Urinary bladder (tissue), 4 donors: Measurements from ENCODE around the gene ALKBH8. TPM values are rescaled to one million over a fixed set of nuclear protein-coding genes. Genes with fewer than 3 reads are reported as not detected.
"Not testable (repeated sequence)": the region's sequence is repeated elsewhere in the genome, so short reads cannot be mapped to it uniquely, and the experiment has no call there.

Source experiments
- DNase-seq: peaks from one replicate; pipeline ENCODE4 v3.0.0-alpha.2; 2015; ENCODE audit errors: extremely low spot score
- H3K27ac ChIP-seq: one replicate; pipeline ENCODE4 v1.5.1; 2013; ENCODE audit warnings: low read depth, mild to moderate bottlenecking, moderate library complexity
- H3K36me3 ChIP-seq: one replicate; pipeline ENCODE4 v1.6.1; 2013; ENCODE audit warnings: mild to moderate bottlenecking, moderate library complexity; ENCODE audit not compliant: insufficient read depth
- H3K4me1 ChIP-seq: one replicate; pipeline ENCODE4 v1.6.1; 2013; ENCODE audit warnings: mild to moderate bottlenecking, moderate library complexity; ENCODE audit not compliant: insufficient read depth
- H3K4me3 ChIP-seq: one replicate; pipeline ENCODE4 v1.5.1; 2013; ENCODE audit warnings: low read depth, low read length
- WGBS: extraction: QIAGEN DNeasy Blood & Tissue Kit; methylation state at CpG from one replicate; pipeline ENCODE4 v1.1.7; 2013; 5-methylcytosine and 5-hydroxymethylcytosine counted together
- polyA plus RNA-seq: library from polyadenylated mRNA; stranded (reverse); fragments of 200-250 nt; gene quantifications from one replicate; pipeline ENCODE4 v1.2.3, GENCODE V29; 2013
- total RNA-seq: library from RNA; depleted of rRNA; stranded (reverse); fragments of >200 nt; gene quantifications from one replicate; pipeline ENCODE4 v1.2.3, GENCODE V29; 2014
- donor health status: healthy with polysubstance abuse.
- donor health status: healthy.

The ALKBH8 gene
- total and polyA plus RNA-seq, 2 donors: 5.1 to 11.1 TPM

GRCh38 chr11:107468596-107468995, 96.9 kb downstream of the ALKBH8 start:
- H3K4me1 ChIP-seq: no peaks in the 10 kb centered on the region
- 50% methylated on average over 3 of the region's 3 CpGs for WGBS
- no peak for DNase-seq
- H3K27ac ChIP-seq: no peak overlapping the region
- H3K36me3 ChIP-seq: no peaks in the 10 kb centered on the region
- H3K4me3 ChIP-seq: no peak overlapping the region

- H3K4me3 ChIP-seq: no peak overlapping the region
- WGBS: 25% methylated on average over 1 of the region's 1 CpG
- no peak overlapping the region for H3K27ac ChIP-seq
- DNase-seq: peak; percentile 13
- no peaks in the 10 kb centered on the region for H3K36me3 ChIP-seq
- no peaks in the 10 kb centered on the region for H3K4me1 ChIP-seq
These were observed 97.8 kb downstream of the ALKBH8 start for GRCh38 chr11:107467696-107468095.

GRCh38 chr11:107466275-107466866, 99.2 kb downstream of the ALKBH8 start:
- H3K36me3 ChIP-seq, DNase-seq: not testable (repeated sequence)

GRCh38 chr11:107457558-107458271, 107.8 kb downstream of the ALKBH8 start, which contains the start of gene CWF19L2:
TSS of gene CWF19L2 (minus strand) at chr11:107457825. CDS start at chr11:107457816, 9 bp downstream.
- under 1% methylated on average over 30 of the region's 30 CpGs for WGBS
- DNase-seq: peak; percentile 93
- no peaks in the 10 kb centered on the region for H3K4me1 ChIP-seq
- H3K36me3 ChIP-seq: peaks cover under 1% of the 10 kb centered on the region
- H3K27ac ChIP-seq: no peak within 1 kb of the TSS
- H3K4me3 ChIP-seq: peak within 1 kb of the TSS; percentile 95

More at GRCh38 chr11:107466275-107466866, 99.2 kb downstream of the ALKBH8 start:
- not testable (repeated sequence) for H3K4me1 ChIP-seq, H3K4me3 ChIP-seq, H3K27ac ChIP-seq
- WGBS: 88% methylated on average over 10 of the region's 10 CpGs

GRCh38 chr11:107457205-107457557, 108.4 kb downstream of the ALKBH8 start:
- Histone ChIP-seq H3K4me1 (no peaks in the 10 kb centered on the region), H3K4me3 (peak overlapping the region; percentile 95), H3K27ac (no peak overlapping the region), H3K36me3 (peaks cover 2% of the 10 kb centered on the region)
- WGBS: under 1% methylated on average over 6 of the region's 6 CpGs
- no peak for DNase-seq

GRCh38 chr11:107453594-107454286, 111.8 kb downstream of the ALKBH8 start:
- Histone ChIP-seq H3K4me1 (no peaks in the 10 kb centered on the region), H3K4me3 (no peak overlapping the region), H3K27ac (no peak overlapping the region), H3K36me3 (peaks cover 2% of the 10 kb centered on the region)
- no peak for DNase-seq
- WGBS: 93% methylated on average over 5 of the region's 5 CpGs

Other genes with a start within 250 kb of the ALKBH8 start
- 39.2 TPM for gene CWF19L2, start 107.9 kb downstream of the ALKBH8 start, total RNA-seq
- 9.1 TPM for gene CWF19L2, start 107.9 kb downstream of the ALKBH8 start, polyA plus RNA-seq
- gene ELMOD1, start 25.4 kb upstream of the ALKBH8 start, total RNA-seq: 1.6 TPM
- gene ELMOD1, start 25.4 kb upstream of the ALKBH8 start, polyA plus RNA-seq: 0.14 TPM
- 28.1 TPM for gene SLN, start 146.3 kb upstream of the ALKBH8 start, total RNA-seq
- 0.09 TPM for gene SLN, start 146.3 kb upstream of the ALKBH8 start, polyA plus RNA-seq